ENCODE measurements around the gene PPP1R37. TPM values are rescaled to one million over a fixed set of nuclear protein-coding genes. Genes with fewer than 3 reads are reported as not detected.

PPP1R37 gene
- total and polyA plus RNA-seq, 2 donors (not counting 1 experiment from before 2014, with no cell fraction given), result 20.7 to 28.1 TPM

- TF ChIP-seq CTCF (IDR thresholded peaks at IDR 0.05), result no peak
- no peak for TF ChIP-seq EZH2 (IDR thresholded peaks at IDR 0.05; ENCODE audit: borderline replicate concordance, insufficient read depth, low read depth, low read length, poor library complexity, severe bottlenecking)
- Mint-ChIP-seq H3K4me1 (peaks cover 24% of the 10 kb centered on the region), H3K27me3 (no peaks in the 10 kb centered on the region), H3K4me3 (no peak overlapping the region), H3K9me3 (ENCODE audit: insufficient read depth) (no peaks in the 10 kb centered on the region), H3K27ac (no peak overlapping the region)
- no peak overlapping the region for H3K4me2 ChIP-seq (replicated peaks; ENCODE audit: low read depth, low read length, poor library complexity, severe bottlenecking)
- no peaks in the 10 kb centered on the region for H3K27me3 ChIP-seq (replicated peaks in 1 of 4; ENCODE audit: control extremely low read depth in 1 of 4, control insufficient read depth in 3 of 4, insufficient read depth in 4 of 4, low read length in 3 of 4)
- H3K9ac ChIP-seq (ENCODE audit: low read length), result no peak overlapping the region
- ATAC-seq (ENCODE audit: low read depth), result no peak
- H3K36me3 ChIP-seq (replicated peaks in 1 of 2; ENCODE audit: control extremely low read depth in 1 of 2, control insufficient read depth in 1 of 2, extremely low read depth in 1 of 2, insufficient read depth in 2 of 2, low read length in 1 of 2), result peaks cover 0 to 7% of the 10 kb centered on the region in 2 experiments
- H3K27ac ChIP-seq (ENCODE audit: low read length in 2 of 2), result no peak overlapping the region
- peaks cover 16 to 30% of the 10 kb centered on the region in 2 donors for H3K4me1 ChIP-seq (ENCODE audit: control insufficient read depth in 2 of 2, insufficient read depth in 2 of 2, low read length in 2 of 2)
- 92% methylated on average over 17 of the region's 21 CpGs for WGBS (ENCODE audit: insufficient coverage)
- H3K9me3 ChIP-seq (ENCODE audit: control extremely low read depth in 1 of 3, control insufficient read depth in 2 of 3, insufficient read depth in 1 of 3, low read length in 2 of 3), result no peaks in the 10 kb centered on the region
- no peak for DNase-seq
- H4K20me1 ChIP-seq (ENCODE audit: control insufficient read depth, insufficient read depth, low read length, poor library complexity, severe bottlenecking), result peaks cover 26% of the 10 kb centered on the region
- H2AFZ ChIP-seq (ENCODE audit: insufficient read depth, low read depth, low read length, poor library complexity, severe bottlenecking), result no peak overlapping the region
- CTCF ChIA-PET, result interaction anchor here (0.6 to 1.6 kb wide), 3 partner anchors 13 to 19 kb away, joined by 3 to 6 read pairs (median 3); no protein-coding TSS in a partner anchor
- peaks cover 67% of the 10 kb centered on the region for H3K79me2 ChIP-seq (ENCODE audit: control insufficient read depth, insufficient read depth, low read length)
- POLR2A ChIA-PET, result no interaction called here
- H3K4me3 ChIP-seq (ENCODE audit: control extremely low read depth in 1 of 5, extremely low read depth in 1 of 5, insufficient read depth in 1 of 5, low read depth in 2 of 5, low read length in 4 of 5), result no peak overlapping the region
- intact Hi-C loops (cut with micrococcal nuclease), result no loop called here
Measured at GRCh38 chr19:45170146-45171106, 77.4 kb downstream of the PPP1R37 start.

- CTCF ChIA-PET, result interaction anchor here (1.4 to 1.6 kb wide), 2 partner anchors 12 to 16 kb away, joined by 3 to 6 read pairs; no protein-coding TSS in a partner anchor
- H3K4me1 ChIP-seq (ENCODE audit: control insufficient read depth in 2 of 2, insufficient read depth in 2 of 2, low read length in 2 of 2), result peaks cover 16 to 30% of the 10 kb centered on the region in 2 donors
- H4K20me1 ChIP-seq (ENCODE audit: control insufficient read depth, insufficient read depth, low read length, poor library complexity, severe bottlenecking), result peaks cover 26% of the 10 kb centered on the region
- peaks cover 0 to 7% of the 10 kb centered on the region in 2 experiments for H3K36me3 ChIP-seq (replicated peaks in 1 of 2; ENCODE audit: control extremely low read depth in 1 of 2, control insufficient read depth in 1 of 2, extremely low read depth in 1 of 2, insufficient read depth in 2 of 2, low read length in 1 of 2)
- H3K4me2 ChIP-seq (replicated peaks; ENCODE audit: low read depth, low read length, poor library complexity, severe bottlenecking), result no peak overlapping the region
- Mint-ChIP-seq H3K4me1 (peaks cover 23% of the 10 kb centered on the region), H3K27ac (peak overlapping the region; percentile 56), H3K9me3 (ENCODE audit: insufficient read depth) (no peaks in the 10 kb centered on the region), H3K4me3 (peak overlapping the region; percentile 37), H3K27me3 (no peaks in the 10 kb centered on the region)
- intact Hi-C loops (cut with micrococcal nuclease), result no loop called here
- H3K27me3 ChIP-seq (replicated peaks in 1 of 4; ENCODE audit: control extremely low read depth in 1 of 4, control insufficient read depth in 3 of 4, insufficient read depth in 4 of 4, low read length in 3 of 4), result no peaks in the 10 kb centered on the region
- H3K4me3 ChIP-seq (ENCODE audit: control extremely low read depth in 1 of 5, extremely low read depth in 1 of 5, insufficient read depth in 1 of 5, low read depth in 2 of 5, low read length in 4 of 5), result no peak overlapping the region
- H3K27ac ChIP-seq (ENCODE audit: low read length in 2 of 2), result peak overlapping the region in 1 of 2 donors; percentile 2
- H3K9ac ChIP-seq (ENCODE audit: low read length), result no peak overlapping the region
- H2AFZ ChIP-seq (ENCODE audit: insufficient read depth, low read depth, low read length, poor library complexity, severe bottlenecking), result no peak overlapping the region
- H3K79me2 ChIP-seq (ENCODE audit: control insufficient read depth, insufficient read depth, low read length), result peaks cover 72% of the 10 kb centered on the region
- POLR2A ChIA-PET, result interaction anchor here (0.6 kb wide), 1 partner anchor 172 kb away, joined by 4 read pairs; no protein-coding TSS in a partner anchor
- ATAC-seq (ENCODE audit: low read depth) (no peak), DNase-seq (no peak)
- TF ChIP-seq EZH2 (IDR thresholded peaks at IDR 0.05; ENCODE audit: borderline replicate concordance, insufficient read depth, low read depth, low read length, poor library complexity, severe bottlenecking) (no peak), CTCF (IDR thresholded peaks at IDR 0.05) (no peak)
- no peaks in the 10 kb centered on the region for H3K9me3 ChIP-seq (ENCODE audit: control extremely low read depth in 1 of 3, control insufficient read depth in 2 of 3, insufficient read depth in 1 of 3, low read length in 2 of 3)
- WGBS (ENCODE audit: insufficient coverage), result 63% methylated on average over 3 of the region's 7 CpGs
Measured at GRCh38 chr19:45171211-45171623, 78.2 kb downstream of the PPP1R37 start.
